Activated T-cell treated with anti-CD3 and anti-CD28 coated beads, Interleukin-2, amount 50 U/mL, for 1 hour (primary cell): ENCODE results near the gene APOC4.
"Not testable (repeated sequence)": the region's sequence is repeated elsewhere in the genome, so short reads cannot be mapped to it uniquely, and the experiment has no call there.

Experiments
- DNase-seq: peaks from one replicate; pipeline ENCODE4 v3.0.0-alpha.2; 2020

The APOC4 gene

DNA sequence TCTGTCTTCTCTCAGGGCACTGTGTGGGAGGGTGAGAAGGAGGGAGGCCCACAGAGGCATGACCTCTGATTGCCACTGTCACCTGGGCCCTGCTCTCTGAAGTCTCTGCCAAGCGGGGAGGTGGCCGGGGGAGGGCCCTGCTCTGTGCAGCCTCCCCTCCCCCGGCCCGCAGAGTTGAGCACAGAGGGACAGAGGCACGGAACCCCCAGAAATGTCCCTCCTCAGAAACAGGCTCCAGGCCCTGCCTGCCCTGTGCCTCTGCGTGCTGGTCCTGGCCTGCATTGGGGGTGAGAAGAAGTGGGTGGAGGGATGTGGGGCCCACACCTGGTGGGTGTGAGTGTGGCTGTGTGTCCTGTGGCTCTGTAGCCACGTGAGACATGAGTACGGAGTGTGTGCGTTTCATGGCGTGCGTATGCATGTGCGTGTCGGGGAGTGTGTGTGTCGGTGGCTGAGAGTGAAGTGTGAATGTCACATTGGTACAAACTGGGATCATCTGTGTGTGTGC is at the start of gene APOC4:
APOC4 (plus strand) TSS at position 171 of the 505 bp plus-strand sequence; CDS start at position 212, 41 bp downstream.
- DNase-seq, result no peak

DNA sequence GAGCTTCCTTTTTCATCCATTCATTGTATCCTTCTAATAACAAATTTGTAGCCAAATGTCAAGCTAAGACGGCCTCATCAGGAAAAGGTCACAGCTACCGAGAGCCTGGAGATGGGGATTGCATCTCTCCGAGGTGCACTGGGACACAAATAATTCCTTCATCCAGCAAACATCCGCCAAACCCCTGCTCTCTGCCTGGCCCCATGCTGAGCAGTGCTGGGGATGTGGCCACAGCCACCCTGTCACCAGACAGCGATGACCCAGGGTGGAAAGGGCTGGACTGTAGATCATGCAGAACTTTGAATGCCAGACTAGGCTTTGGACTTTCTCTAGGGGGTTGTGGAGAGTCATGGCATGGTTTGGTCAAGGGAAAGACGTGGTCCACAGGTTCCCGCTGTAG is 49.1 kb upstream of the APOC4 start:
- no peak for DNase-seq

DNA sequence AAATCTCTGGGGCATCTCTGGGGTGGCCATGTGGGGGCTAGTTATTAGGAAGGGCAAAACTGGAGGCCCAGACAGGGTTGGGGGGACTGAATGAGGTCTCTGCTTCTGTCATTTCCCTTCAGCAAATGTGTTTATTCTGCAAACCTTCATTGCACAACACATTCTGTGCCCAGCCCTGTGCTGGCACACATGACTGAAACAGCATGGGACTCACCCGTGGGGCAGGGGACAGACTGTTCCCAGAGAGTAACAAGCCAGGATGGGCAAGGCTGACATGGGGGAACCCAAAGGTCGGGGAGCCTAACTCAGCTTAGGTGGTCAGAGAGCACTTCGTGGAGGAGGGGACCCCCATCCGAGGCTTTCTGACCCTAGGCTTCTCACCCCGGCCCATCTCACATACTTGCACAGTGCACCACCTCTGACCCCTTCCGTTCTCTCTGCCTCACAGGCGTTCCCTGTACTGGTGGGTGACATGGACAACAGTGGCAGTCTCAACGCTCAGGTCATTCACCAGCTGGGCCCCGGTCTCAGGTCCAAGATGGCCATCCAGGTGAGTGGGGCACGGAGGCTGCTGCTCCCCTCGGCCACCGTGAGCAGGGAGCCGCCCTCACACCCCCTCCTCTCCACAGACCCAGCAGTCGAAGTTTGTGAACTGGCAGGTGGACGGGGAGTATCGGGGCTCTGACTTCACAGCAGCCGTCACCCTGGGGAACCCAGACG is 48.5 kb upstream of the APOC4 start:
- no peak for DNase-seq

DNA sequence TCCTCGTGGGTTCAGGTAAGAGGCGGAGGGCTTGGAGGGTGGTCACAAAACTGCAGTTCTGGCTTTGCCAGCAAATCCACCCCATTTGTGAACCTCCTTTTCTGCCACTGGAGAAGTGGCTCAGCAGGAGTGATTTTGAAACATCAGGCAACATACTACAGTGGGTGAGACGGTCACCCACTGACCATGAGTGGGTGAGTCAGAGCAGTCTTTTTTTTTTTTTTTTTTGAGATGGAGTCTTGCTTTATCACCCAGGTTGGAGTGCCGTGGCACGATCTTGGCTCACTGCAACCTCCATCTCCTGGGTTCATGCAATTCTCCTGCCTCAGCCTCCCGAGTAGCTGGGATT is 48.0 kb upstream of the APOC4 start:
- no peak for DNase-seq

- DNase-seq, result no peak
These were observed 47.1 kb upstream of the APOC4 start for GRCh38 chr19:44894946-44895345.

- DNase-seq, result no peak
These were observed 44.2 kb upstream of the APOC4 start for GRCh38 chr19:44897835-44898234.

- no peak for DNase-seq
These were observed 41.5 kb upstream of the APOC4 start for GRCh38 chr19:44900328-44901244.

DNA sequence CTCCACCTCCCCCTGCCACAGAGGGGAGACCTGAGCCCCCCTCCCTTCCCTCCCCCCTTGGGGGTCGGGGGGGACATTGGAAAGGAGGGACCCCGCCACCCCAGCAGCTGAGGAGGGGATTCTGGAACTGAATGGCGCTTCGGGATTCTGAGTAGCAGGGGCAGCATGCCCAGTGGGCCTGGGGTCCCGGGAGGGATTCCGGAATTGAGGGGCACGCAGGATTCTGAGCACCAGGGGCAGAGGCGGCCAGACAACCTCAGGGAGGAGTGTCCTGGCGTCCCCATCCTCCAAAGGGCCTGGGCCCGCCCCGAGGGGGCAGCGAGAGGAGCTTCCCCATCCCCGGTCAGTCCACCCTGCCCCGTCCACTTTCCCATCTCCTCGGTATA is 38.8 kb upstream of the APOC4 start:
- no peak for DNase-seq

DNA sequence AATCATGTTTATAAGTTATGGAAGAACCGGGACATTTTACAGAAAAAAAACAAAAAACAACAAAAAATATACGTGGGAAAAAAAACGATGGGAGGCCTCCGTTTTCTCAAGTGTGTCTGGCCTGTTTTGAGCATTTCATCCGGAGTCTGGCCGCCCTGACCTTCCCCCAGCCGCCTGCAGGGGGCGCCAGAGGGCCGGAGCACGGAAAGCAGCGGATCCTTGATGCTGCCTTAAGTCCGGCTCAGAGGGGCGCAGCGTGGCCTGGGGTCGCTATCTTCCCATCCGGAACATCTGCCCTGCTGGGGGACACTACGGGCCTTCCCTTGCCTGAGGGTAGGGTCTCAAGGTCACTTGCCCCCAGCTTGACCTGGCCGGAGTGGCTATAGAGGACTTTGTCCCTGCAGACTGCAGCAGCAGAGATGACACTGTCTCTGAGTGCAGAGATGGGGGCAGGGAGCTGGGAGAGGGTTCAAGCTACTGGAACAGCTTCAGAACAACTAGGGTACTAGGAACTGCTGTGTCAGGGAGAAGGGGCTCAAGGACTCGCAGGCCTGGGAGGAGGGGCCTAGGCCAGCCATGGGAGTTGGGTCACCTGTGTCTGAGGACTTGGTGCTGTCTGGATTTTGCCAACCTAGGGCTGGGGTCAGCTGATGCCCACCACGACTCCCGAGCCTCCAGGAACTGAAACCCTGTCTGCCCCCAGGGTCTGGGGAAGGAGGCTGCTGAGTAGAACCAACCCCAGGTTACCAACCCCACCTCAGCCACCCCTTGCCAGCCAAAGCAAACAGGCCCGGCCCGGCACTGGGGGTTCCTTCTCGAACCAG is 38.2 kb upstream of the APOC4 start:
- DNase-seq, result peak; percentile 82

DNA sequence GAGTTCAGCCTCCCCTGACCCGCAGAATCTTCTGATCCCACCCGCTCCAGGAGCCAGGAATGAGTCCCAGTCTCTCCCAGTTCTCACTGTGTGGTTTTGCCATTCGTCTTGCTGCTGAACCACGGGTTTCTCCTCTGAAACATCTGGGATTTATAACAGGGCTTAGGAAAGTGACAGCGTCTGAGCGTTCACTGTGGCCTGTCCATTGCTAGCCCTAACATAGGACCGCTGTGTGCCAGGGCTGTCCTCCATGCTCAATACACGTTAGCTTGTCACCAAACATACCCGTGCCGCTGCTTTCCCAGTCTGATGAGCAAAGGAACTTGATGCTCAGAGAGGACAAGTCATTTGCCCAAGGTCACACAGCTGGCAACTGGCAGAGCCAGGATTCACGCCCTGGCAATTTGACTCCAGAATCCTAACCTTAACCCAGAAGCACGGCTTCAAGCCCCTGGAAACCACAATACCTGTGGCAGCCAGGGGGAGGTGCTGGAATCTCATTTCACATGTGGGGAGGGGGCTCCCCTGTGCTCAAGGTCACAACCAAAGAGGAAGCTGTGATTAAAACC is 37.5 kb upstream of the APOC4 start:
- no peak for DNase-seq

DNA sequence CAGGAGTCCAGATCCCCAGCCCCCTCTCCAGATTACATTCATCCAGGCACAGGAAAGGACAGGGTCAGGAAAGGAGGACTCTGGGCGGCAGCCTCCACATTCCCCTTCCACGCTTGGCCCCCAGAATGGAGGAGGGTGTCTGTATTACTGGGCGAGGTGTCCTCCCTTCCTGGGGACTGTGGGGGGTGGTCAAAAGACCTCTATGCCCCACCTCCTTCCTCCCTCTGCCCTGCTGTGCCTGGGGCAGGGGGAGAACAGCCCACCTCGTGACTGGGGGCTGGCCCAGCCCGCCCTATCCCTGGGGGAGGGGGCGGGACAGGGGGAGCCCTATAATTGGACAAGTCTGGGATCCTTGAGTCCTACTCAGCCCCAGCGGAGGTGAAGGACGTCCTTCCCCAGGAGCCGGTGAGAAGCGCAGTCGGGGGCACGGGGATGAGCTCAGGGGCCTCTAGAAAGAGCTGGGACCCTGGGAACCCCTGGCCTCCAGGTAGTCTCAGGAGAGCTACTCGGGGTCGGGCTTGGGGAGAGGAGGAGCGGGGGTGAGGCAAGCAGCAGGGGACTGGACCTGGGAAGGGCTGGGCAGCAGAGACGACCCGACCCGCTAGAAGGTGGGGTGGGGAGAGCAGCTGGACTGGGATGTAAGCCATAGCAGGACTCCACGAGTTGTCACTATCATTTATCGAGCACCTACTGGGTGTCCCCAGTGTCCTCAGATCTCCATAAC is 36.4 kb upstream of the APOC4 start, which contains the start of gene APOE:
APOE (plus strand) TSS at position 360 of the 724 bp plus-strand sequence. CDS start 829 bp downstream, outside the sequence.
- no peak for DNase-seq

- no peak for DNase-seq
These were observed 34.4 kb upstream of the APOC4 start for GRCh38 chr19:44907613-44908012.

GRCh38 chr19:44908074-44908835 is 33.8 kb upstream of the APOC4 start:
- no peak for DNase-seq

DNA sequence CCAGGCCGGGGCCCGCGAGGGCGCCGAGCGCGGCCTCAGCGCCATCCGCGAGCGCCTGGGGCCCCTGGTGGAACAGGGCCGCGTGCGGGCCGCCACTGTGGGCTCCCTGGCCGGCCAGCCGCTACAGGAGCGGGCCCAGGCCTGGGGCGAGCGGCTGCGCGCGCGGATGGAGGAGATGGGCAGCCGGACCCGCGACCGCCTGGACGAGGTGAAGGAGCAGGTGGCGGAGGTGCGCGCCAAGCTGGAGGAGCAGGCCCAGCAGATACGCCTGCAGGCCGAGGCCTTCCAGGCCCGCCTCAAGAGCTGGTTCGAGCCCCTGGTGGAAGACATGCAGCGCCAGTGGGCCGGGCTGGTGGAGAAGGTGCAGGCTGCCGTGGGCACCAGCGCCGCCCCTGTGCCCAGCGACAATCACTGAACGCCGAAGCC is 33.2 kb upstream of the APOC4 start:
- no peak for DNase-seq

DNA sequence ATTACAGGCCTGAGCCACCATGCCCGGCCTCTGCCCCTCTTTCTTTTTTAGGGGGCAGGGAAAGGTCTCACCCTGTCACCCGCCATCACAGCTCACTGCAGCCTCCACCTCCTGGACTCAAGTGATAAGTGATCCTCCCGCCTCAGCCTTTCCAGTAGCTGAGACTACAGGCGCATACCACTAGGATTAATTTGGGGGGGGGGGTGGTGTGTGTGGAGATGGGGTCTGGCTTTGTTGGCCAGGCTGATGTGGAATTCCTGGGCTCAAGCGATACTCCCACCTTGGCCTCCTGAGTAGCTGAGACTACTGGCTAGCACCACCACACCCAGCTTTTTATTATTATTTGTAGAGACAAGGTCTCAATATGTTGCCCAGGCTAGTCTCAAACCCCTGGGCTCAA is 32.3 kb upstream of the APOC4 start:
- DNase-seq, result no peak

- DNase-seq, result not testable (repeated sequence)
These were observed 30.1 kb upstream of the APOC4 start for GRCh38 chr19:44911896-44912295.

GRCh38 chr19:44912854-44913253 is 29.2 kb upstream of the APOC4 start:
- no peak for DNase-seq

- DNase-seq, result not testable (repeated sequence)
These were observed 28.3 kb upstream of the APOC4 start for GRCh38 chr19:44913512-44914432.

- DNase-seq, result peak; percentile 76
These were observed 27.4 kb upstream of the APOC4 start, which contains the start of gene APOC1 for GRCh38 chr19:44914433-44915206. Gene APOC1 (plus strand): TSS chr19:44914608. CDS start chr19:44914892, 284 bp downstream.
